Upper lobe of right lung (tissue), 1 donor: ENCODE data around the gene TRAF2. TPM values are rescaled to one million over a fixed set of nuclear protein-coding genes. Genes with fewer than 3 reads are reported as not detected.

ENCODE experiments used
- ATAC-seq: fragments of 200-7000 bp; cut with Tn5 transposase; one replicate; pipeline ENCODE4 v1.9.1; 2020; ENCODE audit warnings: mild to moderate bottlenecking, moderate library complexity
- DNase-seq: peaks from one replicate; pipeline ENCODE4 v3.0.0-alpha.2; 2020
- H3K27ac ChIP-seq: fragments of 200-600 bp; one replicate; pipeline ENCODE4 v1.8.0; 2022
- H3K27me3 ChIP-seq: fragments of 200-600 bp; one replicate; pipeline ENCODE4 v1.8.0; 2022; ENCODE audit warnings: mild to moderate bottlenecking
- H3K36me3 ChIP-seq: fragments of 200-600 bp; one replicate; pipeline ENCODE4 v1.8.0; 2022
- H3K4me1 ChIP-seq: fragments of 200-600 bp; one replicate; pipeline ENCODE4 v1.8.0; 2022
- H3K4me3 ChIP-seq: fragments of 200-600 bp; one replicate; pipeline ENCODE4 v1.8.0; 2022; ENCODE audit warnings: mild to moderate bottlenecking
- H3K9me3 ChIP-seq: fragments of 200-600 bp; one replicate; pipeline ENCODE4 v1.8.0; 2022
- CTCF ChIP-seq: fragments of 200-600 bp; IDR thresholded peaks from one replicate; pipeline ENCODE4 v1.8.0; 2022; ENCODE audit warnings: antibody characterized with exemption
- intact Hi-C: fragments of 100-400 bp; cut with DNase I; formaldehyde crosslinking; loops from one replicate; pipeline ENCODE4 v1.11.0; 2022
- total RNA-seq: library from RNA; stranded (reverse); fragmentation: NEBNext Ultra II Directional; extraction: Animal tissue kit (Norgen Biotek cat#: 25700); gene quantifications from one replicate; pipeline ENCODE4 v1.2.1, GENCODE V29; 2021
- donor health status: DM: no; HTN: yes; CAD: no; lungs with severe emphysema.

Gene TRAF2
- total RNA-seq, 1 donor from 2014 or later = 14.8 TPM

DNA sequence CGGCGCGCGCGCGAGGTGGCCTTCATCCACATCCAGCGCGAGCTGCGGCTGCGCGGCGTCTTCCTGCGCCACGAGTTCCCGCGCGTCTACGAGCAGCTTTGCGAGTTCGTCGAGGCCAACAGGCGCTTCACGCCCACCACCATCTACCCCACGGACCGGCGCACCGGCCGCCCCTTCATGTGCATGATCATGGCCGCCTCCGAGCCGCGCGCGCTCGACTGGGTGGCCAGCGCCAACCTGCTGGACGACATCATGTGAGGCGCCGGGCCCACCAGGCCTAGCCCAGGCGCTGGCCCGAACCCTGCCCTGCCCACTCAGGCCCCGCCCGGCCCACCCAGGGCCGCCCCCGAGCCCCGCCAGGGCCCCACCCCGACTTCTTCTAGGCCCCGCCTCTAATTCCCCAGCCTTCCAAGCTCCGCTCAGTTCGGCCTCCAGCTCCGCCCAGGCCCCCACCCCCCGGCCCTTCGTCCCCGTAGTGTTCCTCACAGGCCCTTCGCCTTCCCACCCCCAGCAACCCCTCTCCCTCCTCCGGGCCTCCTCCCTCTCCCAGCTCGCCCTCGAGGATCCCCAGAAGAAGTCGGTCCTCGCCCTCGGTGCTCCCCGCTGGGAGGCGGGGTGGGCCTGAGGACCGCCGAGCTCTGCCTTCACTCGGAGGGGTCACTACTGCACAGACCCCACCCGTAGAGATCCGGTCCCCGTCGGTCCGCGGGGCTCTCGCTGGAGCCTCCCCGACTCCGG, 39.1 kb upstream of the TRAF2 start:
- peaks cover 36% of the 10 kb centered on the region for H3K4me1 ChIP-seq
- intact Hi-C loops = no loop called here

DNA sequence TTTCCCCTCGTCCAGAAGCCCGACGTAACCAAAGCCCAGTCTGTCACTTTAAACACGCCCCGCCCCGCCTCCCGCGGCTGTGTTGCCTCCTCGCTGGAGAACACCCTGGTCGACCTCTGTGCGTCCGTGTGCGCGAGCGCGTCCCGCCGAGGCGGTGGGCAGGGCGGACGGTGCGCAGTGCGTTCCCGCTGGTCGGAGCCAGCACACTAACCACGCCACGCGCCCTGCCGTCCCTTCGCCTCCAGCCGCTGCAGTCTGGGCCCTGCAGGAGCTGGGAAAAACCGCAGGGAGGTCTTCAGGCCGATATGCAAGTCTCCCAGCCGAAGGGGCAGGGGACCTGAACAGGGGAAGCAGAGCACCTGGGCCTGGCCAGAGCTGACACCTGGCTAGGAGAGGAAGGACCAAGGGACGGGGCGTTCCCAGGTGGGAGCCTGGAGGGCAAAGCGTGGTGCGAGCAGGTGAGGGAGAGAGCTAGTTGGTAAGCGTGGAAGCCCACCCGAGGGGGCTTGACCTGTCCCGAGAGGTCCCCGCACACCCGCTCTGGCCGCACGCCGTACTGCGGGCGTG, 38.4 kb upstream of the TRAF2 start:
- ATAC-seq (peak; percentile 65), DNase-seq (peak; percentile 95)
- intact Hi-C loops = no loop called here

More for the DNA sequence above, 39.1 kb upstream of the TRAF2 start:
- ATAC-seq (peak; percentile 38), DNase-seq (peak; percentile 87)
- H3K27me3 ChIP-seq = peaks cover 36% of the 10 kb centered on the region
- peak overlapping the region; percentile 89 for H3K4me3 ChIP-seq
- H3K9me3 ChIP-seq = no peaks in the 10 kb centered on the region
- H3K36me3 ChIP-seq = no peaks in the 10 kb centered on the region
- no peak for TF ChIP-seq CTCF
- peak overlapping the region; percentile 87 for H3K27ac ChIP-seq

GRCh38 chr9:136848393-136849037, 37.8 kb upstream of the TRAF2 start:
- DNase-seq = peak; percentile 77

More for the DNA sequence above, 38.4 kb upstream of the TRAF2 start:
- H3K27ac ChIP-seq = peak overlapping the region; percentile 87
- peaks cover 31% of the 10 kb centered on the region for H3K4me1 ChIP-seq
- H3K27me3 ChIP-seq = peaks cover 36% of the 10 kb centered on the region
- H3K36me3 ChIP-seq = no peaks in the 10 kb centered on the region
- no peaks in the 10 kb centered on the region for H3K9me3 ChIP-seq
- TF ChIP-seq CTCF = no peak
- peak overlapping the region; percentile 89 for H3K4me3 ChIP-seq

GRCh38 chr9:136849038-136849959, 37.0 kb upstream of the TRAF2 start, which contains the start of gene PHPT1:
Gene PHPT1, plus strand, starts transcription at chr9:136849409. Its CDS starts 22 bp downstream, at chr9:136849431.
- peaks cover 17% of the 10 kb centered on the region for H3K4me1 ChIP-seq
- no peaks in the 10 kb centered on the region for H3K36me3 ChIP-seq
- no peak for TF ChIP-seq CTCF
- peak within 1 kb of the TSS; percentile 89 for H3K4me3 ChIP-seq
- intact Hi-C loops = no loop called here
- peak within 1 kb of the TSS; percentile 87 for H3K27ac ChIP-seq
- no peaks in the 10 kb centered on the region for H3K9me3 ChIP-seq
- ATAC-seq = peak; percentile 90
- H3K27me3 ChIP-seq = peaks cover 23% of the 10 kb centered on the region
- DNase-seq = peak; percentile 99

More at GRCh38 chr9:136848393-136849037, 37.8 kb upstream of the TRAF2 start:
- Histone ChIP-seq H3K27ac (peak overlapping the region; percentile 87), H3K4me3 (peak overlapping the region; percentile 89), H3K9me3 (no peaks in the 10 kb centered on the region), H3K27me3 (peaks cover 30% of the 10 kb centered on the region), H3K36me3 (no peaks in the 10 kb centered on the region), H3K4me1 (peaks cover 25% of the 10 kb centered on the region)
- no peak for TF ChIP-seq CTCF
- peak; percentile 2 for ATAC-seq
- intact Hi-C loops = no loop called here
